Breast epithelium (tissue), 4 donors: Measurements from ENCODE around the gene TEAD1. TPM values are rescaled to one million over a fixed set of nuclear protein-coding genes. Genes with fewer than 3 reads are reported as not detected.

Source experiments
- DNase-seq, 2 donors: peaks; one replicate each; pipeline ENCODE4 v3.0.0-alpha.2; 2019; ENCODE audit warnings: low spot score in 2 of 2
- H3K27ac ChIP-seq, 2 donors: fragments of 200-600 bp; sonication (generic) in 1 of 2; one replicate each; pipeline ENCODE4 v1.5.1; 2016 to 2019; ENCODE audit warnings: mild to moderate bottlenecking in 1 of 2
- H3K27me3 ChIP-seq, 2 donors: fragments of 200-600 bp; sonication (generic) in 1 of 2; one replicate each; pipeline versions ENCODE4 v1.5.1 to v1.6.0; 2017 to 2019; ENCODE audit warnings: control low read depth in 1 of 2, mild to moderate bottlenecking in 1 of 2
- H3K36me3 ChIP-seq: fragments of 200-600 bp; one replicate; pipeline ENCODE4 v1.5.1; 2019
- H3K4me1 ChIP-seq, 2 donors: fragments of 200-600 bp; sonication (generic); one replicate each; pipeline ENCODE4 v1.5.1; 2016 to 2019; ENCODE audit warnings: control low read depth in 1 of 2
- H3K4me3 ChIP-seq, 3 donors: fragments of 200-600 bp; sonication (generic); 1 replicate in 2 of 3; 2 replicates in 1 of 3; pipeline ENCODE4 v1.5.1; 2016 to 2019; ENCODE audit warnings: mild to moderate bottlenecking in 3 of 3, moderate library complexity in 2 of 3
- H3K9me3 ChIP-seq, 2 donors: fragments of 200-600 bp; sonication (generic) in 1 of 2; one replicate each; pipeline ENCODE4 v1.5.1; 2016 to 2019; ENCODE audit warnings: control low read depth in 1 of 2
- POLR2A ChIP-seq: fragments of 450-650 bp; IDR thresholded peaks from one replicate; pipeline ENCODE4 v1.6.1; 2016; ENCODE audit warnings: antibody characterized with exemption, mild to moderate bottlenecking, moderate library complexity
- POLR2AphosphoS5 ChIP-seq, 3 donors: sonication (generic); formaldehyde crosslinking; IDR thresholded peaks; one replicate each; pipeline ENCODE4 v1.6.1; 2017; ENCODE audit warnings: antibody characterized with exemption in 3 of 3
- intact Hi-C: fragments of 100-400 bp; cut with DNase I; formaldehyde crosslinking; loops from one replicate; pipeline ENCODE4 v1.15.1; 2023; ENCODE audit warnings: low total_unique reads
- total RNA-seq, 3 donors: library from RNA; depleted of rRNA; stranded (reverse); fragments of >200 nt; gene quantifications; one replicate each; pipeline ENCODE4 v1.1.0, GENCODE V29; 2016
- TF ChIP-seq, protein P1 (sequence below), 3 donors: fragments of 450-650 bp; IDR thresholded peaks; one replicate each; pipeline ENCODE4 v1.5.1; 2016 to 2017; ENCODE audit warnings: antibody characterized with exemption in 3 of 3, mild to moderate bottlenecking in 3 of 3, moderate library complexity in 3 of 3

Gene TEAD1
- total RNA-seq, 3 donors from 2014 or later, result 67.8 to 110 (median 80.1) TPM

DNA sequence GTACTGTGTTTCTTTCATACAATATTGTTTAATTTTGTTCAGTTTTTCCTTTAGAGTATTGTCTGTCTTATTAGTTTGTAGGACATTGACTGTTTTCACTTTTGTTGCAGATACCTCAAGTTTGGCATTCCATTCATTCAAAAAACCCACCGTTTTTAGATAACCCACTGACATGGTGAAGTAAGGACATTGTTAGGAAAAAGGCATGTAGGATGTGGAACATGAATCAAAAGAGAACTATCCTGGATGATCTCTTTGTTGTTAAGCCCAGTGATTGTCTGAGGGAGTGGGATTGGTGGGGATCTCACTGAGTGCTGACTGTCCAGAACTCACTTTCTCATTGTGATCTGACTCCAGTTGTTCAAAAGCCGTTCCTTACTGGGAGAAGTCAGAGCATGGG, 119.3 kb downstream of the TEAD1 start:
- peaks cover 0 to under 1% of the 10 kb centered on the region in 2 donors for H3K4me1 ChIP-seq
- TF ChIP-seq POLR2AphosphoS5 (IDR thresholded peaks at IDR 0.05), result no peak
- TF ChIP-seq, protein P1, sequence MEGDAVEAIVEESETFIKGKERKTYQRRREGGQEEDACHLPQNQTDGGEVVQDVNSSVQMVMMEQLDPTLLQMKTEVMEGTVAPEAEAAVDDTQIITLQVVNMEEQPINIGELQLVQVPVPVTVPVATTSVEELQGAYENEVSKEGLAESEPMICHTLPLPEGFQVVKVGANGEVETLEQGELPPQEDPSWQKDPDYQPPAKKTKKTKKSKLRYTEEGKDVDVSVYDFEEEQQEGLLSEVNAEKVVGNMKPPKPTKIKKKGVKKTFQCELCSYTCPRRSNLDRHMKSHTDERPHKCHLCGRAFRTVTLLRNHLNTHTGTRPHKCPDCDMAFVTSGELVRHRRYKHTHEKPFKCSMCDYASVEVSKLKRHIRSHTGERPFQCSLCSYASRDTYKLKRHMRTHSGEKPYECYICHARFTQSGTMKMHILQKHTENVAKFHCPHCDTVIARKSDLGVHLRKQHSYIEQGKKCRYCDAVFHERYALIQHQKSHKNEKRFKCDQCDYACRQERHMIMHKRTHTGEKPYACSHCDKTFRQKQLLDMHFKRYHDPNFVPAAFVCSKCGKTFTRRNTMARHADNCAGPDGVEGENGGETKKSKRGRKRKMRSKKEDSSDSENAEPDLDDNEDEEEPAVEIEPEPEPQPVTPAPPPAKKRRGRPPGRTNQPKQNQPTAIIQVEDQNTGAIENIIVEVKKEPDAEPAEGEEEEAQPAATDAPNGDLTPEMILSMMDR (IDR thresholded peaks at IDR 0.05), result no peak
- no peak for TF ChIP-seq POLR2A
- no peaks in the 10 kb centered on the region for H3K9me3 ChIP-seq
- H3K27ac ChIP-seq, result no peak overlapping the region
- intact Hi-C loops, result no loop called here
- no peak overlapping the region for H3K4me3 ChIP-seq
- H3K36me3 ChIP-seq, result no peaks in the 10 kb centered on the region
- H3K27me3 ChIP-seq, result no peaks in the 10 kb centered on the region
- DNase-seq, result no peak

DNA sequence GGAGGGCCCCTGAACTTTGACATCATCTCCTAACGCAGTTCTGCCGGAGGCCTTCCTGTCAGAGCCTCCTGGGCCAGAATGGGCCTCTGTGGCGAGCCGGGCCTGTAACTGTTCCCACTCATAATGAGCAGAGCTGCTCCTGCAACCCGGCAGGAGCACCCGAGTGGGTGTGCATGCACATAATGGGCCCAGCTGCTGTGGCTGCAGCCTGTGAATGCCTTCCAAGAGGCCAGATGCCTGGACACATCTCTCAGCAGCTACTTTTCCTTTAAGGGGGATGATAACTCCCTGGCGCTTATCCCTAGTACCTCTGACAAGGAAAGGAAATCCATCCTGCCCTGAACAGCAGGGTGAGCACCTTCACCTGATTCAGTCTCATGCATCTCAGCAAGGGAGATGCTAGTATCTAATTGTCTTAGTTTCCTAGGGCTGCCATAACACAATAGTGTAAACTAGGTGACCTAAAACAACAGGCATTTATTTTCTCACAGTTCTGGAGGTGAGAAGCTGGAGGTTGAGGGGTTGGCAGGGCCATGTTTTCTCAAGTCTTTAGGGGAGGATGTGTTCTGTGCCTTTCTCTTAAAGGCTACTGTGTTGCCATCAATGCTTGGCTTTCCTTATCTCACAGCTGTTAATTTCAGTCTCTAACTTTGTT, 120.5 kb downstream of the TEAD1 start:
- H3K27me3 ChIP-seq, result no peaks in the 10 kb centered on the region
- H3K9me3 ChIP-seq, result no peaks in the 10 kb centered on the region
- TF ChIP-seq POLR2A (no peak), POLR2AphosphoS5 (IDR thresholded peaks at IDR 0.05) (no peak)
- TF ChIP-seq, protein P1 (IDR thresholded peaks at IDR 0.05), result no peak
- peaks cover 0 to 11% of the 10 kb centered on the region in 2 donors for H3K4me1 ChIP-seq
- H3K36me3 ChIP-seq, result no peaks in the 10 kb centered on the region
- intact Hi-C loops, result no loop called here
- DNase-seq, result no peak
- no peak overlapping the region for H3K4me3 ChIP-seq
- H3K27ac ChIP-seq, result no peak overlapping the region

DNA sequence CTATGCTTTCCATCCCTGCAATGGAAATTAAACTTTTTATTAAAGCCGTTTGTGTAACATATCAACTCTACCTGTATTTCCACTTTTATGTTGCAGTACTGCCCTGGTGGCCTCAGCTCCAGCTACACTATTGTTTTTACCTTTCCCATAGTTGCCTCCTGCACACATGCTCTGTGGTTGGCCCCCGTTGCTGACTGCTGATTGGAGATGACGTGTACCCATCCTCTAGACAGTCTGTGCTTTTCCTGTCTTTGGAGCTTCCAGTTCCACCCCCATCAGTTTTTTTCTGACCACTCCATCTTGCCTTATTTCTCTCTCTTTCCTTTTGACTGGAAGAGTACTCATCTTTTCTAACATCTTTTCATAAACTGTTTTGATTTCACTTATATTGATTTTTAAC, 123.8 kb downstream of the TEAD1 start:
- TF ChIP-seq, protein P1 (IDR thresholded peaks at IDR 0.05), result no peak
- no peak for TF ChIP-seq POLR2A
- no peak for TF ChIP-seq POLR2AphosphoS5 (IDR thresholded peaks at IDR 0.05)
- no peaks in the 10 kb centered on the region for H3K9me3 ChIP-seq
- peaks cover 0 to 24% of the 10 kb centered on the region in 2 donors for H3K4me1 ChIP-seq
- no peak overlapping the region for H3K4me3 ChIP-seq
- intact Hi-C loops, result no loop called here
- no peak for DNase-seq
- peak overlapping the region in 1 of 2 donors; percentile 51 for H3K27ac ChIP-seq
- H3K36me3 ChIP-seq, result no peaks in the 10 kb centered on the region
- H3K27me3 ChIP-seq, result no peaks in the 10 kb centered on the region

DNA sequence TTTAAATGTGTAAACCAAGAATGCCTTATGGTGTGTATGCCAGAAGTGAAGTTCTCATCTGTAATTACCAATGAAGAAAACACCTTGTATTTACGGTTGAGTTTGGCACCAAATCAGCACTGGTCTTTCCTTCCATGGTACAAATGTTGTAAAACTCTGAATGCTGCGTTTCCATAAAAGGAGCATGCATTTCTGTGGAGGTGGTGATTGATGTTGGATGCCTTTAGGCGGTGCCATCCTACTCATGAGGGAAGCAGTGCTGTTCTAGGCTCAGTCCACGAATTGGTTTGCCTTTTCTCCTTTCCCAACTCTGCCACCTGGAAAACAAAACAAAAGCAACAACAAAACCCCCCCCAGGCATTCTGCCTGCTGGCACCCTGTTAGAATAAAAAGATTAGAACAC, 124.4 kb downstream of the TEAD1 start:
- intact Hi-C loops, result no loop called here
- Histone ChIP-seq H3K4me3 (no peak overlapping the region), H3K36me3 (no peaks in the 10 kb centered on the region), H3K27ac (peak overlapping the region in 1 of 2 donors; percentile 51), H3K4me1 (peaks cover 0 to 27% of the 10 kb centered on the region in 2 donors), H3K27me3 (no peaks in the 10 kb centered on the region), H3K9me3 (no peaks in the 10 kb centered on the region)
- peak in 1 of 2 donors; percentile 54 for DNase-seq
- TF ChIP-seq, protein P1 (IDR thresholded peaks at IDR 0.05), result no peak
- TF ChIP-seq POLR2AphosphoS5 (IDR thresholded peaks at IDR 0.05) (no peak), POLR2A (no peak)

DNA sequence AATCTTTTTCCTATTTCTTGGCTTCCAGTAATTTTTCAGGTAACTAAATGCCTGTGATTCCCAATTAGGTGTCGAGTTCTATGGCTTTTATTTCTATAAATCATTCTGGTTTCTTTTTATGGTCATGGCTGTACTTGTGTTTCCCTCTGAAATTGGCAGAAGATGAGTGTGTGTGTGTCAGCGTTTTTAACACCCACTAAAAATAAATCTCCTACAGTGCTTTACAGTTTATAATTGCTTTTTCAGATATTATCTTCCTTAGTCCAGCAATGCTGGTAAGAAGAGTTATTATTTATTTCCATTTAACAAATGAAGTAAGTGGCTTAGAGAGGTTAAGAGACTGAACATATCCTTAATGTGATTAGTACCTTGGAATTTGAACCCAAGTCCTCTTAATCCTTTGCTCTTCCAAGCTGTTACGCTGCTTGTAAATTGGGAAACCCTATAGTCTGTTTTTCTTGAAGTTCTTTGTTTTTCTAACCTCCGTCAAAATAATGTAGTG, 125.2 kb downstream of the TEAD1 start:
- no peaks in the 10 kb centered on the region for H3K36me3 ChIP-seq
- peak overlapping the region in 1 of 2 donors; percentile 51 for H3K27ac ChIP-seq
- H3K9me3 ChIP-seq, result no peaks in the 10 kb centered on the region
- no peaks in the 10 kb centered on the region for H3K27me3 ChIP-seq
- H3K4me1 ChIP-seq, result peaks cover 0 to 27% of the 10 kb centered on the region in 2 donors
- H3K4me3 ChIP-seq, result no peak overlapping the region
- TF ChIP-seq, protein P1 (IDR thresholded peaks at IDR 0.05), result no peak
- no peak for TF ChIP-seq POLR2AphosphoS5 (IDR thresholded peaks at IDR 0.05)
- no peak for TF ChIP-seq POLR2A
- intact Hi-C loops, result no loop called here
- DNase-seq, result no peak
